ENCODE results near the gene GRID2.

DNA sequence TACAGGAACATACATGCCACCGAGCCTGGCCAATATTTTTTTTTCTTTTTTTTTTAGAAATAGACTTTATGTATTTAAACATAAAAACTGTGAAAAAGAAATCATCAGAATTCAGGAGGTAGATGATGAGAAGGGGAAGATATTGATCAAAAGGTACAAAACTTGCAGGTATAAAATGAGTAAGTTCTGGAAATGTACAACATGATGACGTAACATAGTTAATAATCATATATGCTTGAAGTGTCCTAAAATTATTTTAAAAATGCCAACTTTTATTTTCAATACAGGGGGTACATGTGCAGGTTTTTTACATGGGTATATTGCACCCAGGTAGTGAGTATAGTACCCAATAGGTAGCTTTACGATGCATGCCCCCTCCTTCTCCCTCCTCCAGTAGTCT is 337.6 kb downstream of the GRID2 start:
- TF ChIP-seq, protein P1, sequence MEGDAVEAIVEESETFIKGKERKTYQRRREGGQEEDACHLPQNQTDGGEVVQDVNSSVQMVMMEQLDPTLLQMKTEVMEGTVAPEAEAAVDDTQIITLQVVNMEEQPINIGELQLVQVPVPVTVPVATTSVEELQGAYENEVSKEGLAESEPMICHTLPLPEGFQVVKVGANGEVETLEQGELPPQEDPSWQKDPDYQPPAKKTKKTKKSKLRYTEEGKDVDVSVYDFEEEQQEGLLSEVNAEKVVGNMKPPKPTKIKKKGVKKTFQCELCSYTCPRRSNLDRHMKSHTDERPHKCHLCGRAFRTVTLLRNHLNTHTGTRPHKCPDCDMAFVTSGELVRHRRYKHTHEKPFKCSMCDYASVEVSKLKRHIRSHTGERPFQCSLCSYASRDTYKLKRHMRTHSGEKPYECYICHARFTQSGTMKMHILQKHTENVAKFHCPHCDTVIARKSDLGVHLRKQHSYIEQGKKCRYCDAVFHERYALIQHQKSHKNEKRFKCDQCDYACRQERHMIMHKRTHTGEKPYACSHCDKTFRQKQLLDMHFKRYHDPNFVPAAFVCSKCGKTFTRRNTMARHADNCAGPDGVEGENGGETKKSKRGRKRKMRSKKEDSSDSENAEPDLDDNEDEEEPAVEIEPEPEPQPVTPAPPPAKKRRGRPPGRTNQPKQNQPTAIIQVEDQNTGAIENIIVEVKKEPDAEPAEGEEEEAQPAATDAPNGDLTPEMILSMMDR (IDR thresholded peaks at IDR 0.05; ENCODE audit: low read depth, low read length, missing input control): no peak
- TF ChIP-seq FOXA1 (IDR thresholded peaks at IDR 0.05) (no peak), YY1 (IDR thresholded peaks at IDR 0.05) (no peak), GABPA (IDR thresholded peaks at IDR 0.05 in 1 of 2, conservative IDR thresholded peaks at IDR 0.05 in 1 of 2) (no peak), JUND (IDR thresholded peaks at IDR 0.05) (no peak), EGR1 (IDR thresholded peaks at IDR 0.05; ENCODE audit: low read depth in 2 of 2) (no peak)
- TF ChIP-seq, protein P2, sequence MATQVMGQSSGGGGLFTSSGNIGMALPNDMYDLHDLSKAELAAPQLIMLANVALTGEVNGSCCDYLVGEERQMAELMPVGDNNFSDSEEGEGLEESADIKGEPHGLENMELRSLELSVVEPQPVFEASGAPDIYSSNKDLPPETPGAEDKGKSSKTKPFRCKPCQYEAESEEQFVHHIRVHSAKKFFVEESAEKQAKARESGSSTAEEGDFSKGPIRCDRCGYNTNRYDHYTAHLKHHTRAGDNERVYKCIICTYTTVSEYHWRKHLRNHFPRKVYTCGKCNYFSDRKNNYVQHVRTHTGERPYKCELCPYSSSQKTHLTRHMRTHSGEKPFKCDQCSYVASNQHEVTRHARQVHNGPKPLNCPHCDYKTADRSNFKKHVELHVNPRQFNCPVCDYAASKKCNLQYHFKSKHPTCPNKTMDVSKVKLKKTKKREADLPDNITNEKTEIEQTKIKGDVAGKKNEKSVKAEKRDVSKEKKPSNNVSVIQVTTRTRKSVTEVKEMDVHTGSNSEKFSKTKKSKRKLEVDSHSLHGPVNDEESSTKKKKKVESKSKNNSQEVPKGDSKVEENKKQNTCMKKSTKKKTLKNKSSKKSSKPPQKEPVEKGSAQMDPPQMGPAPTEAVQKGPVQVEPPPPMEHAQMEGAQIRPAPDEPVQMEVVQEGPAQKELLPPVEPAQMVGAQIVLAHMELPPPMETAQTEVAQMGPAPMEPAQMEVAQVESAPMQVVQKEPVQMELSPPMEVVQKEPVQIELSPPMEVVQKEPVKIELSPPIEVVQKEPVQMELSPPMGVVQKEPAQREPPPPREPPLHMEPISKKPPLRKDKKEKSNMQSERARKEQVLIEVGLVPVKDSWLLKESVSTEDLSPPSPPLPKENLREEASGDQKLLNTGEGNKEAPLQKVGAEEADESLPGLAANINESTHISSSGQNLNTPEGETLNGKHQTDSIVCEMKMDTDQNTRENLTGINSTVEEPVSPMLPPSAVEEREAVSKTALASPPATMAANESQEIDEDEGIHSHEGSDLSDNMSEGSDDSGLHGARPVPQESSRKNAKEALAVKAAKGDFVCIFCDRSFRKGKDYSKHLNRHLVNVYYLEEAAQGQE (IDR thresholded peaks at IDR 0.05): no peak

Measured in liver (tissue), 3 donors.